Lung (tissue), 12 donors: ENCODE measurements around the gene CEP350. TPM values are rescaled to one million over a fixed set of nuclear protein-coding genes. Genes with fewer than 3 reads are reported as not detected.

Experiments
- ATAC-seq: fragments of 200-7000 bp; cut with Tn5 transposase; one replicate; pipeline ENCODE4 v1.9.1; 2020; ENCODE audit warnings: moderate number of reproducible peaks; ENCODE audit not compliant: insufficient read depth, low FRiP score
- DNase-seq, 3 donors: peaks; one replicate each; pipeline ENCODE4 v3.0.0-alpha.2; 2013 to 2017
- H3K27ac ChIP-seq, 2 donors: one replicate each; pipeline ENCODE4 v1.5.1; 2013; ENCODE audit warnings: mild to moderate bottlenecking in 2 of 2, moderate library complexity in 2 of 2, control low read depth in 1 of 2, inconsistent platforms in 1 of 2, low read depth in 1 of 2, low read length in 1 of 2
- H3K27me3 ChIP-seq, 3 donors: one replicate each; pipeline ENCODE4 v1.5.1; 2013; ENCODE audit warnings: low read length in 2 of 3; ENCODE audit not compliant: control insufficient read depth in 3 of 3, insufficient read depth in 3 of 3
- H3K36me3 ChIP-seq, 4 donors: one replicate each; pipeline ENCODE4 v1.5.1; 2013; ENCODE audit warnings: low read length in 4 of 4, mild to moderate bottlenecking in 1 of 4, moderate library complexity in 1 of 4; ENCODE audit not compliant: control insufficient read depth in 4 of 4, insufficient read depth in 4 of 4
- H3K4me1 ChIP-seq, 5 donors: one replicate each; pipeline ENCODE4 v1.5.1; 2013; ENCODE audit warnings: low read length in 5 of 5, mild to moderate bottlenecking in 2 of 5, moderate library complexity in 1 of 5; ENCODE audit not compliant: control insufficient read depth in 5 of 5, insufficient read depth in 5 of 5
- H3K4me3 ChIP-seq: one replicate; pipeline ENCODE4 v1.5.1; 2013; ENCODE audit warnings: mild to moderate bottlenecking, control low read depth, moderate library complexity
- H3K9ac ChIP-seq, 2 donors: one replicate each; pipeline ENCODE4 v1.5.1; 2013; ENCODE audit warnings: low read length in 2 of 2, control low read depth in 1 of 2; ENCODE audit not compliant: insufficient read depth in 1 of 2
- H3K9me3 ChIP-seq, 4 donors: one replicate each; pipeline ENCODE4 v1.5.1; 2013; ENCODE audit warnings: low read length in 3 of 4, mild to moderate bottlenecking in 1 of 4, moderate library complexity in 1 of 4; ENCODE audit not compliant: control insufficient read depth in 4 of 4, insufficient read depth in 3 of 4
- CTCF ChIP-seq: IDR thresholded peaks from 2 replicates; pipeline ENCODE4 v1.5.1; 2012; ENCODE audit warnings: mild to moderate bottlenecking; ENCODE audit errors: control extremely low read depth, extremely low read depth
- WGBS, 2 donors: extraction: QIAGEN DNeasy Blood & Tissue Kit; methylation state at CpG; one replicate each; pipeline ENCODE4 v1.1.7; 2013; 5-methylcytosine and 5-hydroxymethylcytosine counted together
- polyA plus RNA-seq, 2 donors: library from polyadenylated mRNA; stranded (reverse); fragments of 200-250 nt; gene quantifications; one replicate each; pipeline ENCODE4 v1.2.1, GENCODE V29; 2013
- total RNA-seq, 2 donors: library from RNA; depleted of rRNA in 1 of 2; stranded (reverse); fragments of >200 nt in 1 of 2; gene quantifications; one replicate each; pipeline ENCODE4 v1.2.1, GENCODE V29; 2014 to 2021
- donor health status: control.
- donor health status: control.
- donor health status: Bipolar disorder and iron deficiency.
- donor health status: healthy.
- donor health status: DM: yes; HTN: yes; CAD: no.

CEP350 gene
- total and polyA plus RNA-seq, 4 donors, result 4.3 to 89.8 (median 23.0) TPM

- peaks cover 0 to 8% (median 2%) of the 10 kb centered on the region in 4 donors for H3K36me3 ChIP-seq
- no peak for ATAC-seq
- peaks cover 0 to 18% (median 0%) of the 10 kb centered on the region in 5 donors for H3K4me1 ChIP-seq
- H3K9ac ChIP-seq, result no peak overlapping the region
- H3K9me3 ChIP-seq, result peaks cover 0 to 2% (median 0%) of the 10 kb centered on the region in 4 donors
- TF ChIP-seq CTCF, result no peak
- no peak for DNase-seq
- H3K27me3 ChIP-seq, result no peaks in the 10 kb centered on the region
- H3K4me3 ChIP-seq, result no peak overlapping the region
- no peak overlapping the region for H3K27ac ChIP-seq
Measured at GRCh38 chr1:179966551-179966950, 11.9 kb downstream of the CEP350 start.

- H3K27ac ChIP-seq, result no peak overlapping the region
- peaks cover 0 to 4% (median 0%) of the 10 kb centered on the region in 4 donors for H3K36me3 ChIP-seq
- H3K27me3 ChIP-seq, result no peaks in the 10 kb centered on the region
- no peak overlapping the region for H3K9ac ChIP-seq
- DNase-seq (no peak), ATAC-seq (no peak)
- no peak for TF ChIP-seq CTCF
- peaks cover 0 to 2% (median 0%) of the 10 kb centered on the region in 4 donors for H3K9me3 ChIP-seq
- no peak overlapping the region for H3K4me3 ChIP-seq
- WGBS, 2 donors, result 96% methylated on average over 6 of the region's 6 CpGs
- peaks cover 0 to 21% (median 0%) of the 10 kb centered on the region in 5 donors for H3K4me1 ChIP-seq
Measured at GRCh38 chr1:179968284-179968993, 13.8 kb downstream of the CEP350 start.

GRCh38 chr1:179968994-179969919, 14.6 kb downstream of the CEP350 start:
- WGBS, 2 donors, result 64 to 70% methylated on average over 8 of the region's 8 CpGs
- H3K27ac ChIP-seq, result peak overlapping the region; percentile 39 to 70
- DNase-seq (no peak), ATAC-seq (no peak)
- TF ChIP-seq CTCF, result no peak
- peaks cover 0 to 4% (median 0%) of the 10 kb centered on the region in 4 donors for H3K36me3 ChIP-seq
- peaks cover 0 to 2% (median 0%) of the 10 kb centered on the region in 4 donors for H3K9me3 ChIP-seq
- no peak overlapping the region for H3K4me3 ChIP-seq
- H3K9ac ChIP-seq, result no peak overlapping the region
- H3K4me1 ChIP-seq, result peaks cover 0 to 21% (median 0%) of the 10 kb centered on the region in 5 donors
- no peaks in the 10 kb centered on the region for H3K27me3 ChIP-seq
